Measurements from ENCODE around the gene GRID1.
"Not testable (repeated sequence)": the region's sequence is repeated elsewhere in the genome, so short reads cannot be mapped to it uniquely, and the experiment has no call there.

GRID1 gene

DNA sequence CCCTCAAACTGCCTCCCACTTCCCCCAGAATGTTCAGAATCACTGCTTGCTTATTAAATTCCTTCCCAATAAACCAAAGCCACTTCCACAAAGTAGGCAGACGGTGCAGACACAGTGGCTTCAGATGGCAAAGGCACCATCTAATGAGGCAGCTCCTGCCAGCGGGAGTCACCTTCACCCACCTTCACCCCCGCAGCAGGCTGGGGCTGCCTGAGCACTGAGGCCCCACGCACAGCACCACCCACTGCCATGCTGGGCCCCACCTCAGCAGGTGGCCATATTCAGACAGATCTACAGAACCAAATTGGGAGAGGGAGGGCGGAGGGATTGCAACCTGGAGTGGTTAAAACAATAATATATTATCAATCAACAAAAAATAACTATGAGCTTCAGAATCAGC is 118.5 kb downstream of the GRID1 start:
- no peak for DNase-seq

DNA sequence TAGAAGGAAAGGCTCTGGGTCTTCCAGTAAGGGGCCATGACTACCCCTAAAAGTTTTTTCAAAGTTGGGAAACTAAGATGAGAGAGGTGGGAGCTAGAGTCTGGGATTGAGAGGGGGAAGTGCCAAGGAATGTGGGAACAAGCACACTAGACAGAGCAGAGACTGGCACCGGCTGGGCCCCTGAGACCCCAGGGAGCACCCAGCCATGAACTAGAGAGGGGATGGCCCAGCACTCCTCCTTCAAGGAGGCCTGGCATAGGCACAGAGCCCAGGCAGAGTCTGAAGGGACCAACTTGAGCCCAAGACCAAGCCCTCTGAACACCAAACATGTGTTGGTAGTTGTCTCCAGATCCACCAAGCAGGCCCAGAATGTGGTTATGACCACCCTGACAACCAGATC is 119.0 kb downstream of the GRID1 start:
- no peak for DNase-seq

DNA sequence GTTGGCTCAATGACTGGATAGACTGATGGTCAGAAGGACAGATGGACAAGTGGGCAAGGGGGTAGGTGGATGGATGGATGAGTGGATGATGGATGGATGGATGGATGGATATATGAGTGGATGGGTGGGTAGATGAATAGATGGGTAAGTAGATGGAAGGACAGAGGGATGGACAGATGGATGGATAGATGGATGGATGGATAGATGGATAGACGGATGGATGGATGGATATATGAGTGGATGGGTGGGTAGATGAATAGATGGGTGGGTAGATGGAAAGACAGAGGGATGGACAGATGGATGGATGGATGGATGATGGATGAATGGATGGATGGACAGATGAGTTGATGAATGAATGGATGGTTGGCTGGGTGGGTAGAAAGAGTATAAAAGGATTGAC is 119.5 kb downstream of the GRID1 start:
- no peak for DNase-seq

DNA sequence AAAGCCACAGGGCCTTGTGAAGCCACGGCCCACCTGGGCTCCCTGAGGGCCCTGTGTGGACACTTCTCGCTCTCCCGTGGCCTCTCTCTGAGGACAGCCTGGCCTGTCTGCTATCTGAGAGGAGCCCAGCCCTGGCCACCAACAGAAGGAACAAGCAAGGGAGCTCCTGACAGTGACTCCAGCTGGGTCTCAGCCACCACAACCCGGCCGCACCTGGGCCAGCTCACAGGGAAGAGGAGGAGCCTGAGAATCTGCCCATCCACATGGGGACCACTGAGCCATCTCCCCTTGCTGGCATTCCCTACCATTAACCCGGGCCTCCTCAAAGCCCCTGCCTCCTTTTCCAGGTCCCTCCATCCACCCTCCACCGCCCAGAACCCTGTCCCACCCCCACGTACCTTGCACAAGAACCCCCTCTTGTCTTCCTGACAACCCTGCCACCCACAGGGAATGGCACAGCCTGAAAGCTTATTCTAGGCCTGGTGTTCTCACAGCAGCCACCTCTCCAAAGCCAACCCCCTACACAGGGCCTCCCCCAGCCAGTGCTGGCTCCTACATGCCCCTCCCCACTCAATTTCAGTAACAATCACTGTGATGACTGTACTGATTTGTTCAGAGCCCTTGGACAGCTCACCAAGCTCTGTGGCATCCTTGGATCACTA is 120.2 kb downstream of the GRID1 start:
- DNase-seq: no peak

DNA sequence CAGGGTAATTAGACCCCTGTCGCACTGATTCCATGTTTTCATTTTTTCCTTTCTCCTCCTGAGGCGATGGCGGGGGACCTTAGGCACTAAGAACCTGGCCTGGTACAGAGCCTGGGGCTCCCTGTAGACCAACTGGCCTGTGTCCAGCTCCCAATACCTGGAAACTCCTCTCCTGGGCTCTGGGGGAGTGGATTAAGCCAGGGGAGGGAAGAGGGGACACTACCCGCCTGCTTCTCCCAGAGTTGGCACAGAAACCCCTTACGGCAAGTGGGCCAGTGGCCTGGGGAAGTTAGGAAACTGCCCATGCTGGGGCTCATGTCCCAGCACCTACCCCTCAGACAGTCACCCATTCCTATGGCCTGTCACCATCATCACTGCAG is 121.6 kb downstream of the GRID1 start:
- DNase-seq: no peak

DNA sequence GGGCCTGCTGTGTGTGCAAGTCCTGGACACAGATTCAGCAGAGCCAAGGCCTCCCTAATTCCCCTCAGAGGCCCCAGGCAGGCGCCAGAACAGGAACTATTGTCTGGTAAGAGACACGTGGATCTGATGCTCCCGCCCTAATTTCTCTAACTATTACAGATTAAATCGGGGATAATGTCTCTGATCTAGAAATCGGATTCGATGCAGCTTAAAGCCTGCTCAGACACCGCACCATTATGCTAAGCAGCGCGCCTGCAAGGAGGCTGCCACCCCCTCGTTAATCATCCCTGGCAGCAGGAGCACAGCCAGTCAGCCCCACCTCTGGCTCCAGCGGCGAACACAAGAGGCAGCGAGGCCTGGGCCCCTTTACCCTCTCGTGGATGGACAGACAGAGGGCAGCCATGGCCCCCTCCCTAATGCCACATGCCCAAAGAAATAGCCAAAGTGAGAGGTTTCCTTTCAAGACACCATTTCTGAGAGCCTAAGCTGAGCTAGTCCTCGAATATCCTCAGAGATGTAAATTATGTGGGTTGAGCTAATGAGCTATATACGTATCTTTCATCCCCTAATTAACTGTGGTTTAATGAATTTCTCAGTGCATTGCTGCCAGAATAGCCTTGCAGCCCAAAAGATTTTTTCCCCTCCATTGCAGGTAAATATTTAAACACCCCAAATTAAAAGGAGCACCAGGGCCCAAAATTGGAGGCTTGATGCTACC is 122.1 kb downstream of the GRID1 start:
- DNase-seq: no peak

DNA sequence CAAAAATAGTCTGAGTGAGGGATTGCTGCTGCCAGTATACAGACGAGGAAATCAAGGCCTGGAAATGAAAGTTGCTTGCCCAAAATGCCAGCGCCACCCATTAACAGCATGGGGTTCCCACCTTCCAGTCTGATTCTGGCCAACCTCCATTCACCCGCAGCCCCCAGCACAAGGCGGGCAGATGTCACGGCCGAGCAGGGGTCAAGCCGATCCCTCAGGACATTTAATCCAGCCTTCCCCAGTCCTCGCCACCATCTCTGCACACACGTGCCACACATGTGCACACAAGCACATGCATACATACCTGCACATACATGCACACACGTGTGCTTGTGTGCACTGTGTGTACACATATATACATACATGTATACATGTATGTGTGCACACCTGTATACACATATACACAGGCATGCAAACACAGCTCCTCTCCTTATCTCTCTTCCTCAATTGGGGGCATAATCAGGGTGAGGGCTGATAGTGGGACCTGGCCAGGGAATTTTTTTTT is 122.9 kb downstream of the GRID1 start:
- no peak for DNase-seq

DNA sequence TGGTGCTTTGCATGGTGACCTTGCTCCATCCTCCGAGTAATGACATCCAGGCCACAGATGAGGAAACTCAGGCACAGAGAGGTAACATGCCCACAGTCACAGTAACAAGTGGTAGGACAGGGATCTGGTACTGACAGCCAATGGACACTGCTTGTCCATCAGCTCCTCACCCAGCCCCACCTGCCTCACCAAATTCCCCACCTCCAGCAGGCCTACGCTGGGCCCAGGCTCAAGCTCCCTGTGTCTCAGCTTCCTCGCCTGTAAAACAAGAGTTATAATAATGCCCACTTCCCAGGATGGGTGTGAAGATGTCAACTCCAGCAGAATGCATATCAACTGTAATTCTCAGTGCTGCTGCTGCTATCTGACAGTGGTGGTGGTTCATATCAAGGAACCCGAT is 123.8 kb downstream of the GRID1 start:
- DNase-seq: no peak

DNA sequence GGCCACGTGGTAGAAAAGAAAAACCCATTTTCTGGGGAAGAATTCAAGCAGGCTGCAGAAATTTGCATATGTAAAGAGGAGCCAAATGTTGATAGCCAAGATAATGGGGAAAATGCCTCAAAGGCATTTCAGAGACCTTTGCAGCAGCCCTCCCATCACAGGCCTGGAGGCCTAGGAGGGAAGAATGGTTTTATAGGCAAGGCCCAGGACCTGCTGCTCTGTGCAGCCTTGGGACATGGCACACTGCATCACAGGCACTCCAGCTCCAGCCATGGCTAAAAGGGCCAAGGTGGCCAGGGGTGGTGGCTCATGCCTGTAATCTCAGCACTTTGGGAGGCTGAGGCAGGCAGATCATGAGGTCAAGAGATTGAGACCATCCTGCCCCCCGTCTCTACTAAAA is 128.5 kb downstream of the GRID1 start:
- not testable (repeated sequence) for DNase-seq

DNA sequence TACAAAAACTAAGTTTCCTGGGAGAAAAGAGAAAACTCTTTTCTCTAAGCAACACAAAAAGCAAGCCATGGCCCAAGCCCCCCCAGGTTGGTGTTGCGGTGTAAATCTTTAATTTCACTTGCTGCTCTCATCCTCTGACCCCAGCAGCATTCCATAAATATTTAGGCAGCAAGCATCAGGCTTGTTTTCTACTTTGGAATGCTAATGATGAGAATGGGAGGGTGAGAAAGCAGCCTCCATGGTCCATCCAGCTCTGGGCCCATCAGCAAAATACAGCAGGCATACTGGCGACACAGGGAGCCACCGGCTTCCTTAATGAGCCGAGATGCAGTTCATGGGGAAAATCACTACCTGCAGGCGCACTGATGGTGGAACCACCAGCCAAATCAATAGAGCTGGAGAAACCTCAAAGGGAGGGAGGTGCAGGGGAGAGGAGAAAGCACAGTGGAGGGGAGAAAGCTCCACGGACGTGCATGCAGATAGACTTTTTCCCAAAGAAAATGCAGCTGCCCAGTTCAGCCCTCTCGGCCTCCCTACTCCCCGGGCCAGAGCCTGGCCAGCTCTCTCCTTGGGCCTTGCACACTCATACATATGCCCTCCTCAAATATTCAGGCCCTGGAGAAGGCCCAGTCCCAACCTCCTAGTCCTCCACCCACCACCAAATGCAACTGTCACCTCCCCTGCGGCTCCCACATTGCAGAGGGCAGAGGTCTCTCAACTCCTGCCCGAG is 131.9 kb downstream of the GRID1 start:
- no peak for DNase-seq

DNA sequence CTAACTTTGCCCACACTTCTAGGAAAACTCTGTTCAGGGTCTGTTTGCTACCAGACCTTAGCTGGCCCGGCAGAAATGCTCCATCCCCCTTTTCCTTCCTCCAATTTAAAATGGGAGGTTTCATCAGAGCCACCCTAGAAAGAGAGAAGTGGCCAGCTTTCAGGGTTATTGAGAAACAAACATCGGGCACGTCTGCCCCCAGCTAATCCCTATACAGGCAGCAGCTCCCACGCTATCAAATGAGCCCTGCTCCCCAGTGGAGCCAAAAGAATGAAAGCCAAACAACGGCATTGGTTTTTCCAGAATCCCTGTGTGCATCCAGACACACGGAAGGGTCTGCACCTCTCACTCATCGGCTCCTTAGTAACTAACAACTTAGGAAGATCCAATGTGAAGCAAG is 132.5 kb downstream of the GRID1 start:
- DNase-seq: no peak

DNA sequence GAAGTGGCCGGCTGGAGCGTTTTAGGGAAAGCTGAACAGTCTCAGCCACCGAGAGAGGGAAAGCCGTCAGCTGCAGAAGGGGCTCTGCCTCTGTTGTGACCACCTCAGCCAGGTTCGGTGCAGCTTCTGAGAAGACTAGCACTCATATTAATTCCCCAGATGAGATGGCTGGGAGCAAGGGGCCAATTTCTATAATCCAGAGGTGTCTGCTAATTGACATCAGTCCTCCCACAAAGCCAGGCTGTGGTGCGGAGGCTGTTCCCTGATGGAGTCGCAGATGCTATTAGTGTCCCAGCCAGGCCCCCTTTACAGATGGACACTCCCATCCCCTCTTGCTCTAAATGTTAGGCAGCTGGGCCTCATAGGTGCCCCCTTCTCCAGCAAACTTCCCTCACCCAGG is 133.5 kb downstream of the GRID1 start:
- no peak for DNase-seq

DNA sequence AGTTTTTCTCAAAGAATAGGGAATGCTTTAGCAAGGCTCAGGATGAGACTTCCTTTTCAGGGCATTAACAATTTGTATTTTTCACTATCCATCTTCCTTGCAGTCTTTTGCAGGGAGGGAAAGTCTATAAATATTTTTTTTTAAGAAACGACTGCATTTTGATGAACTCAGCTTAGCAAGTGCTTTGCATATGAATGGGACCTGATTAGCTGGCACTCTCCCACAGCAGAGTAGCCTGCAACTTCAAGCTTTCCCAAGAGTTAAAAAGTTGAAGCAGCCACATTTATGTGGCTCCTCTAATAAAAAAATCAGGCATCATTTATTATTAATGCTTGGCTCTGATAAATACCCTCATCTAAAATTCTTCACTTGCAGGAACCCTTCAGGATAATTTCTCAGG is 134.0 kb downstream of the GRID1 start:
- no peak for DNase-seq

DNA sequence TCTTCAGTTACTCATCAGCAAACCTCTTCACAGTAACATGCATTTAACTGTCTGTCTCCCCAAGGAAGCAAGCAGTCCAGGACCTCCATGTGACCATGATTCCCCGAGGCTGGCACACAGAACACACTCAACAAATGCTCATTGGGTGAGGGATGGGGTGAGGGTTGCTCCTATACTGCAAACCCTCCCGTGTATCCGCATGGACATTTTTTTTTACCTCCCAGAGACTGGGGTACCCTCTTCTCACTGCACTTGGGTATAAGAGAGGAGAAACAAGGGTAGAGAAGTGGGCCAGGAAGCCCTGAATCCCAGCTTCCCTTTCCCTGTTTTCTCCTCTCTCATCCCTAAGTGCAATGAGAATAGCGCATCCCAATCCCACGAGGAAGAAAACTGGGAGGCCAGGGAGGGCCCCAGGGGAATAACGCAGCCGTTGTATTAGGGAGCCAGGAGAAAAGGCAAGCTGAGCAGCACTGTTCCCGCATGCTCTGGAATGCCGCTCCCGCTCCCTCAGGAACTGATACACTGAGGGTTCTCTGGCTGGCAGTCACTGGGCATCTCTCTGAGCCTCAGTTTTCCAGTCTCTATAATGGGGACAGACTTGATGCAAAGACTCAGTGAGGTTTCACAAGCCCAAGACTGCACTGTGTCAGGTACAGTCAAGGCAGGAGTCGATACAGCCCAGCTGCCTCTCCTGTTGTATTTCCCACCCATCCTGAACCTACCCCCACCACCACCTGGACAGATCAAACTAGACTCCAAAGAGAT is 134.6 kb downstream of the GRID1 start:
- DNase-seq: no peak

DNA sequence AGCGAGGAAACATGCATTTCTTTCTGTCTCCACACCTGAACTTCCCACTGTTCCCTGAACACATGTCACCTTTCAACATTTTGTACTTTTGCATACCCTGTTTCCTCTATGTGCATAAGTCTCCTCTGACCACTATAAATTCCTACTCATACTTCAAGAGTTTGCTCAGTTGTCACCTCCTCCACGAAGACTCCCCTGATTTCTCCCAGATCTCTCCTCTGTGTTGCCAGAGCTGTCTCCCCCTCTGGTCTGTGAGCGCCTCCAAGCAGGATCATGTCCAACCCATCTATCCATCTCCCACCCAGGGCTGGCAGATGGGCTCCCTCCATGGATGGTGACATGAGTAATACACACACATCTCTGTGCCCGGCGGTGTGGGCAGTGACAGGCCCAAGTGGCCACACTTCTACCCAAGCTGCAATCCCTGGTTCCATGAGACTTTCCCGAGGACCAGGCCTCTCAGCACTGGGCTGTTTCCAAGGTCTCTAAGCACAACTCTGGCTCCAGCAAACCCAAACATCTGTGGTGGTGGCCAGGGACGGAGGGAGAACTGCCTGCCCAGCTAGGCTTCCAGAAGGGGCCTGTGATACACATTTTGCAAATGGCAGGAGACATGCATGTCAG is 135.9 kb downstream of the GRID1 start:
- no peak for DNase-seq

DNA sequence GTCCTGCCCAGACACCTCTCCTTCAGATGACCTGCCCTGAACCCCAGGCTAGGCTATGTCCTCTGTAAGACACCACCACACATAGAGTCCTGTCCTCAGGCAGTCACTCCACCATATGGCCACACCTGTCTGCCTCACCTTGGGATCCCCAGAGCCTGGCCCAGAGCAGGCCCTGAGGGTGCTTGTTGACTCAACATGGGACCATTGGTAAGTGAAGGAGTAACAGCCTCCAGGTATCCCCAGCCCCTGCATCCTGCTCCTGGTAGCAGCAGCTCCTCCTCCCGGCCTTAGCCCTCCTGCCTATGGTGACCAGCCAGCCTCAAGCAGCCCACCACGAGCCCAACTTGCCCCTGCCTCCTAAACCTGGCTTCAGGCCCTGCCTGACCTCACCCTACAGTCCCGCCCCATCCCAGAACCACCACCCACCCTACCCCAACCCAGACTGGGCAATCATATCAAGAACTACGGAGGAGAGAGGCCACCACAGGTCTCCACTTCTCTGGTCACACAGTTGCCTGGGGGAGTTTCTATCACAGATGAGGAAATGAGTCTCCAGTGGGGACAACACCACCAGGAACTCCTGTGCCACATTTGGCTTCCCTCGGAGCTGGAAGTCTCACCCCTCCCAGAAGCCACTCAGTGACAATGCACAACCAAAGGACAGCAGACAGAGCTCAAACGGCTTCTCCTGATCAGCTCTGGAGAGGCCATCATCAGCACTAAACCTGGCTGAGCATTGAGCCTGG is 136.6 kb downstream of the GRID1 start:
- no peak for DNase-seq

DNA sequence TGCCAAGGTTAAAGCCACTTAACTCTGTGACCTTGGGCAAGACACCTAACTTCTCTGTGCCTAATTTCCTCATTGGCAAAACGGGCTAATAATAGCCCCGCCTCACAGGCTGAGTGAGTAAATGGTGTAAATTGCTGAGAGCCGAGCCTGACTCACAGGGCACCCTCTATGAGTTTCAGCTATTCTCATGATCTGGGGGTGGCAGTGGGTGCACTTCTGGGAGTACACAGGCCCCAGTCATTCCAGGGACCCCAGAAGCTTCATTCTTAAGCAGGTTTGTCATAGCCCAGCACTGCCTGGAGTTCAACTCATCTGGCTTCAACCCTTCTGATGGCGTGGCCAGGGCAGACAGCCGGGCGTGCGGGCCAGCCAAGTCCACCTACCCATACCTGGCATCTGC is 137.2 kb downstream of the GRID1 start:
- no peak for DNase-seq

DNA sequence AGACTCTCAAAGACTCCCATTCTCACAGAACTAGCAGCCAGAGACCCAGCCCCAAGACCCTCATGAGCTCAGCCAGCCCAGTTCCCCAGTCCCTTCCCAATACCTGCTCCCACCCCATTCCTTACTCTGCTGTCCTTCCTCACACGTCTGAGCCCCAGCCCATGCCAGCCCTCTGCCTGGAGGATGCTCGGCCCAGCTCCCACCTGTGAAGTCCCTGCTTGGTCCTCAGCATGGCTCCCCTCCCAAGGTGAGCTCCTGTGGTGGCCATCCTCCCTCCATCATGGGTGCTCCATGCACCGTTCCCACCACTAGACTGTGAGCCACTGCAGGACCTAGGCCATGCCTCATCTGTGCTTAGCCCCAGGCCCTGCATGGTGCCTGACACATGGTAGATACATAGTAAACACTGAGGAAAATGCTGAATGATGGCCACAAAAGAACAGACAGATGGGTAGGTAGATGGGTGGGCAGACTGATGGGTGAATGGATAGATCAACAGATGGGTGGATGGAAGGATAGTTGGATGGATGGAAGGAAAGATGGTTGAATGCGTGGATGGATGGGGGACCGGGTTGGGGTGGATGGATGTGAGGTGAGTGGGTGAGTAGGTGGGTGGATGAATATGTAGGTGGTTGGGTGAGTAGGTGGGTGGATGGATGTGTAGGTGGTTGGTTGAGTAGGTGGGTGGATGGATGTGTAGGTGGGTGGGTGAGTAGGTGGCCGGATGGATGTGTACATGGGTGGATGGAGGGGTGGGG is 138.9 kb downstream of the GRID1 start:
- no peak for DNase-seq

DNA sequence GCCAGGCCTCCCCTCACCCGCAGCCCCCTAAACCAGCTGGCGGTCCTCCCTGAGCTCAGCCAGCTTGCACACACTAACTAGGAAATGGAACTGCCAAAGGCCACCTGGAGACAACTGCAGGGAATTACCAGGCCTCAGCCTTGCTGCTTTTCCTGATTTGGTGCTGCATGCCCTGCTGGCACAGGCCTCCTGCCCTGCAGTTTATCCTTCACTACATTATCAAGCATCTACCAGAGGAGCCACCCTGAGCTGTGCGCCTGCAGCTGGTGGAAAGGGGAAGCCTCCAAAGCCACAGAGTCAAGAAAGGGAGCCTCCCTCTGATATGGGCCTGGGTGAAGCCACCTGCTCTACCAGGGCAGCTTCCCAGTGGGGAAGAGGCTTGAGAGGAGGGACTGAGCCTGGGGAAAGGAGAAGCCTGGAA is 139.8 kb downstream of the GRID1 start:
- no peak for DNase-seq

DNA sequence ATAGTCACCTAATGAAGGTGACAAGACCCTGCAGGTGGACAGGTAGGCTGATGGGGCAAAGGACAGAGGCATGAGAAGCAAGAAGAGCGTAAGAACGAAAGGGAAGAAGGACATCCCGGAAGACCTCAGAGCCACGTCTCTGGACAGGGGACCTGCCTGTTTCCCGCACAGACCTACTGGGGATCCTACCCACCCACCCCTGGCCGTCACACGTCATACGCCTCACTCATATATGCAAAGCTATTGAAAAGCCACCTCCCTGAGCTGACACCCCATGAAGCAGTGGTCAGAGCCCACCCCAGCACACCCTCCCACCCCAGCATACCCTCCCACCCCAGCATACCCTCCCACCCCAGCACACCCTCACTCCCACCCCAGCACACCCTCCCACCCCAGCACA is 140.6 kb downstream of the GRID1 start:
- DNase-seq: no peak

DNA sequence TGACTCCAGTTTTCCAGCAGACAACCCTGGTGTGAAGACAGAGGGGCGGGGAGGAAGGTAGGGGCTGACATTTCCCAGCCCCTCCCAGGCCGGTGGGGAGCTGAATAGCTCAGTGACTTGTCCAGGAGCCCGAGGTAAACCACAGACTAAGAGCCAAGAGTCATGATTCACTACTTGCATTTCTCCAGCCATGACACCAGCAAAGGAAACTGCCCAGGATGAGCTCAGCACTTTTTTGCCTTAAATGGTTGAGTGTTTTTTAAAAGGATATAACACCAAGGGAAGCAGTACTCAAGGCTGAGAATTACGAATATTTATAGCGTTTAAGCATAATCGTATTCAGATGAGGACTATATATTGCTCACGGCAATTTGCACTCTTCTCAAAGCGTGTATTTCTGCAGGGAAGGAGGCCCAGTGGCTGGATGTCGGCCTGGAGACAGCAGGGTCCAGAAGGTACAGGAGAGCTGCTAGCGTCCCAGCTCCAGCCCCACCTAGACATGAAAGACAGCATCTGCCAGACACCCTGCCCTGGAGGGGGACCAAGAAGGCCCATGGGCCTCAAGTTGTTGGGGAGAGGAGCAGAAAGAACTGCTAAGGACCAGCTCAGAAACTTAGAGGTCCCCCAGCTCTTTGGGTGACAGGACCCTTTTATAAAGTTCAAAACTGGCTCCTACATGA is 141.4 kb downstream of the GRID1 start:
- DNase-seq: no peak

All from activated T-cell treated with anti-CD3 and anti-CD28 coated beads, Interleukin-2, amount 50 U/mL, for 1 hour (primary cell).